ENCODE results near the gene RBP5. TPM values are rescaled to one million over a fixed set of nuclear protein-coding genes. Genes with fewer than 3 reads are reported as not detected.

The RBP5 gene
- total RNA-seq, 1 experiment from 2014 or later = 2.7 TPM

DNA sequence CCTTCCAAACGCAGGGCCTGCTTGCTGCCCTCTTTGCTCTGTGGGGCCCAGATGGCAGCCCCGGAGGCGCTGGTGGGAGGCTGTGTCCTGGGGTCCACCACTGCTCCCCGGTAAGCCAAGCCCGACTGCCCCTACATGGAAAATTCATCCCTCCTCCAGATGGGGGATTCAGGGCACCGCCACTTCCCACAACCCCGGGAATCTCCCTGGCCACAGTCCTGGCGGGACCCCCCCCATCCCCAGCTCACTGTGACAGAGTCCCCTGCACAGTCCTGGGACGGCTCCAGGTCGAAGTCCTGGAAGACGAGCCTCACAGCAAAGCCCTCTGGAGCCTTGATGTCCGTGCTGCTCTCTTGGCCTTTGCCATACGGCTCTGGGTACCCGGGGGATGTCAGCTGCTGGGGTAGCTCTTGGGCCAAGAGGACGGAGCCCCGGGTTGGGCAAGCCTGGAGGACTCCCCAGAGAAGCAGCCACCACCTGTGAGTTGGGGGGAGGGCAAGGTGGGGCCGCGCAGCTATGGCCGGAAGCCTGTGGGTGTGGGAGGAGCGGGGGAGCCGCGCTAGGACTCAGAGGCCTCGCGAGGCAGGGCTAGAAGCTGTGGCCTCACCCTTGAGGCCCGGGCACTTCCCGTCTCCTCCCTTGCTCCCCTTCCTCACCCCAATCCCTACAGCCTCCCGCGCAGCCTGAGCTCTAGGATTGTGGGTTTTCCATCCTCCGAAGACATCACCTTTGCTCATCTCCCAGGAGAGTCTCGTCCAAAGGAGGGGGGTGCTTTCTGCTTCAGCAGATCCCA, 20.5 kb downstream of the RBP5 start:
- H3K9me3 ChIP-seq (ENCODE audit: control insufficient read depth, low read depth, low read length) = no peaks in the 10 kb centered on the region
- H2BK120ac ChIP-seq (ENCODE audit: low read depth, low read length, poor library complexity, severe bottlenecking) = no peak overlapping the region
- no peak overlapping the region for H2BK5ac ChIP-seq (ENCODE audit: insufficient read length, low read length)
- peaks cover 6 to 12% of the 10 kb centered on the region in 2 experiments for H3K9me3 Mint-ChIP-seq
- DNase-seq = peak; percentile 87
- no peaks in the 10 kb centered on the region for H3K27me3 ChIP-seq (ENCODE audit: insufficient read depth, low read length)
- H3K56ac ChIP-seq (ENCODE audit: insufficient read length, low read depth, low read length) = no peak overlapping the region
- H3K4me3 Mint-ChIP-seq = peak overlapping the region; percentile 84 to 88
- H3K79me1 ChIP-seq (ENCODE audit: insufficient read depth, low read depth, low read length, poor library complexity, severe bottlenecking) = no peaks in the 10 kb centered on the region
- H2AFZ ChIP-seq (ENCODE audit: low read length) = no peak overlapping the region
- H3K23ac ChIP-seq (ENCODE audit: insufficient read length, low read depth, low read length) = no peak overlapping the region
- peak overlapping the region; percentile 79 for H3K4me2 ChIP-seq (ENCODE audit: insufficient read depth, insufficient read length, low read length)
- no peaks in the 10 kb centered on the region for H3K4me1 ChIP-seq (ENCODE audit: insufficient read depth, low read length)
- no peaks in the 10 kb centered on the region for H3K79me2 ChIP-seq (ENCODE audit: insufficient read depth, low read length)
- H3K27ac Mint-ChIP-seq = peak overlapping the region; percentile 61 to 98 (median 92)
- no peak overlapping the region for H2BK20ac ChIP-seq (ENCODE audit: low read depth, low read length, poor library complexity, severe bottlenecking)
- peak overlapping the region; percentile 27 for H3K18ac ChIP-seq (ENCODE audit: insufficient read length, low read depth, low read length)
- no peak overlapping the region for H3K4ac ChIP-seq (ENCODE audit: low read depth, low read length)
- no peak overlapping the region for H3T11ph ChIP-seq (ENCODE audit: low read length)
- H4K91ac ChIP-seq (ENCODE audit: insufficient read length, low read depth, low read length) = no peak overlapping the region
- H3K4me1 Mint-ChIP-seq = peaks cover 11 to 12% of the 10 kb centered on the region in 2 experiments
- no peak overlapping the region for H4K8ac ChIP-seq (replicated peaks; ENCODE audit: insufficient read length, low read depth, low read length)
- H3K27me3 Mint-ChIP-seq (ENCODE audit: low read depth) = peaks cover 7% of the 10 kb centered on the region
- H3K27ac ChIP-seq (ENCODE audit: insufficient read length, low read depth, low read length) = no peak overlapping the region
- no peak overlapping the region for H2BK15ac ChIP-seq (ENCODE audit: low read depth, low read length)
- H4K5ac ChIP-seq (ENCODE audit: insufficient read length, low read depth, low read length) = no peak overlapping the region
- TF ChIP-seq, protein P1, sequence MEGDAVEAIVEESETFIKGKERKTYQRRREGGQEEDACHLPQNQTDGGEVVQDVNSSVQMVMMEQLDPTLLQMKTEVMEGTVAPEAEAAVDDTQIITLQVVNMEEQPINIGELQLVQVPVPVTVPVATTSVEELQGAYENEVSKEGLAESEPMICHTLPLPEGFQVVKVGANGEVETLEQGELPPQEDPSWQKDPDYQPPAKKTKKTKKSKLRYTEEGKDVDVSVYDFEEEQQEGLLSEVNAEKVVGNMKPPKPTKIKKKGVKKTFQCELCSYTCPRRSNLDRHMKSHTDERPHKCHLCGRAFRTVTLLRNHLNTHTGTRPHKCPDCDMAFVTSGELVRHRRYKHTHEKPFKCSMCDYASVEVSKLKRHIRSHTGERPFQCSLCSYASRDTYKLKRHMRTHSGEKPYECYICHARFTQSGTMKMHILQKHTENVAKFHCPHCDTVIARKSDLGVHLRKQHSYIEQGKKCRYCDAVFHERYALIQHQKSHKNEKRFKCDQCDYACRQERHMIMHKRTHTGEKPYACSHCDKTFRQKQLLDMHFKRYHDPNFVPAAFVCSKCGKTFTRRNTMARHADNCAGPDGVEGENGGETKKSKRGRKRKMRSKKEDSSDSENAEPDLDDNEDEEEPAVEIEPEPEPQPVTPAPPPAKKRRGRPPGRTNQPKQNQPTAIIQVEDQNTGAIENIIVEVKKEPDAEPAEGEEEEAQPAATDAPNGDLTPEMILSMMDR (conservative IDR thresholded peaks at IDR 0.05) = no peak
- peak overlapping the region; percentile 33 for H3K14ac ChIP-seq (ENCODE audit: insufficient read depth, low read length)
- no peak overlapping the region for H2BK12ac ChIP-seq (ENCODE audit: insufficient read length, low read depth, low read length)
- no peaks in the 10 kb centered on the region for H4K20me1 ChIP-seq (ENCODE audit: control insufficient read depth, insufficient read depth, insufficient read length)
- peak overlapping the region; percentile 45 for H3K9ac ChIP-seq (ENCODE audit: extremely low read depth, insufficient read length, low read length)
- H3K36me3 Mint-ChIP-seq (ENCODE audit: insufficient read depth in 1 of 3, low read depth in 3 of 3) = peaks cover 17 to 31% (median 20%) of the 10 kb centered on the region in 3 experiments
- no peak overlapping the region for H2AK5ac ChIP-seq (ENCODE audit: insufficient read length, low read length)
- WGBS (ENCODE audit: extremely low coverage, insufficient read length, low lambda C conversion rate) = no CpG with 5 or more reads among the region's 30 CpGs
- H3K23me2 ChIP-seq (ENCODE audit: insufficient read length, low read depth, low read length, poor library complexity, severe bottlenecking) = peaks cover 11% of the 10 kb centered on the region
